HG03097 (cell line): Measurements from ENCODE around the gene ARMC5.
"Not testable (repeated sequence)": the region's sequence is repeated elsewhere in the genome, so short reads cannot be mapped to it uniquely, and the experiment has no call there.

Source experiments
- ATAC-seq: cut with Tn5 transposase; IDR thresholded peaks from one replicate; pipeline ENCODE4 v1.9.1; 2021; ENCODE audit not compliant: unreplicated experiment, low FRiP score

ARMC5 gene

DNA sequence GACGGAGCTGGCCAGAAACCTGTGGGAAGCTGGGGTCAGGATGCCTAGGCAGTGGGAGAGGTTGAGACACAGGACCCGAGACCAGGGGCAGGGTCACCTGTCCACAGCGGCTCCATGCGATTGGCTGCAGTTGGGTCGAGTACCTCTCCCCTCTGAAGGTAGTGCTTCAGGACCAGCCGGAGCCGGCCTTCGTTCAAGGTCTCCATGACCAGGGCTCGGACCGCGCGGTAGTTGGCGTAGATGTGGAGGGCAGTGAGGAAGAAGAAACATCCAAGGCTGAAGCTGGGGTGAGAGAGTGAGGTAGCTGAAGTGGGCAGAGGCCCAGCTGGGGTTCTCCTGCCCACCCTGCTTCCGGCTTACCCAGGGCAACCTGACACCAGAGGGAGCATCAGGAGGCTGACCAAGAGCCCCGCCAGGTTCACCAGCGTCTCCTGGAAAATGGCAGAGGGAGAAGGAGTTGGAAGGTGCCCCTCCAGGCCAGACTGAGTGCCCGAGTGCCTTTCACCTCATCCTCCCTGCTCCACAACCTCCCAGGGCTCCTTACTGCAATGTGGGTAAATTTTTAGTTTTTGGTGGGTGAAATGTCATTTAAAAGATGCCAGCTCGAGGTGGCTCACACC, 34.3 kb downstream of the ARMC5 start:
- ATAC-seq: no peak

DNA sequence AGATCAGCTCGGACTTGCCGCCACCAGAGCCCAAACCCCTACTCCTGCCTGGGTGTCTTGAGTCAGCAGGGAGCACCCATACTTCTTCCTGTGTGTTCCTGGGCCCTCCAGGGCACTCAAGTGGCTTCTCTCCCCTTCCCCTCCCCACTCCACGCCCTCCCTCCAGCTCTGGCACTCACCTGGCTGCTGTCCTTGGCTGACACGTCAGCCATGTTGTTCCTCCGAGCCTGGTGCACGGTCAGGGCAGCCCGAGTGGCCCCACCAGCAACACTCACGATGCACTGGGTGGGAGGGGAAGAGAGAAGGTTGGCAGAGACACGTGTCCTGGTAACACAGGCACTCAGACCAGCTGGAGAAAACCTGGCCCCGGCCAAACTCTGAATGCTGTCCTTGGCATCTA, 37.4 kb downstream of the ARMC5 start:
- ATAC-seq: no peak

DNA sequence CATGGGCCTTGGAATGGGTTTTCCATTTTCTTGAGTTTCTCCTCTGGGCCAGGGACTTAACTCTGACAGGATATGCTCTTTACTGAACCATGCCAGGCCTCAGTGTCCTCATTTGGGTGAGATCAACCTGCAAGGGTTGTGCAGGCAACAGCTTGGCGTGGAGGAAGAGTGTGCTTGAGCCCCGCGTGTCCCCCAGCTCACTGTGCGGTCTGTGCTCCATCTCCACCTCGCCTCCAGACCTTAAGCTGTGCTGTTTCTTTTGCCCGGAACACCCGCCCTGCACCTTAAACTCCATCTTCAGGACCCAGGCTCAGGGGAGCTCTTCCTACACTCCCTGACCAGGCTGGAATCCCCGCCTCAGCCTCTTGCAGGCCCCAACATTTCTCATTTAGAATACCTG, 39.2 kb downstream of the ARMC5 start:
- no peak for ATAC-seq

DNA sequence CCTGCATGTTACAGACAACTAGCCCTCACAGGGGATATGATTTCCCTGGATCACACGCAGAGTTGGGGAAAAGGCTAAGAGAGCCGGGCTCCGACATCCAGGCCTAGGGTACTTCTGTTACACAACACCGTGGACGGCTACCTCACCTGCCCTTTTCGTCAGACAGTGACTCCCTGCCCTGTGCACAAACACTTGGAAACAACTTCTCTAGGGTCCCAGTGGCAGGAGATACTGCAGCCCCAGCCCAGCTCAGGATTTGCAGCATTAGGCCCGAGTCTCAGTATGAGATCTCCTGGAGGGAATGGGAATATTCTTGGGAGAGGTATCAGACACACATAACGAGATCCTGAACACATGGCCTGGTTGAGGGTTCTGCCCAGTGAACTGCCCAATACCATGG, 40.6 kb downstream of the ARMC5 start:
- no peak for ATAC-seq

DNA sequence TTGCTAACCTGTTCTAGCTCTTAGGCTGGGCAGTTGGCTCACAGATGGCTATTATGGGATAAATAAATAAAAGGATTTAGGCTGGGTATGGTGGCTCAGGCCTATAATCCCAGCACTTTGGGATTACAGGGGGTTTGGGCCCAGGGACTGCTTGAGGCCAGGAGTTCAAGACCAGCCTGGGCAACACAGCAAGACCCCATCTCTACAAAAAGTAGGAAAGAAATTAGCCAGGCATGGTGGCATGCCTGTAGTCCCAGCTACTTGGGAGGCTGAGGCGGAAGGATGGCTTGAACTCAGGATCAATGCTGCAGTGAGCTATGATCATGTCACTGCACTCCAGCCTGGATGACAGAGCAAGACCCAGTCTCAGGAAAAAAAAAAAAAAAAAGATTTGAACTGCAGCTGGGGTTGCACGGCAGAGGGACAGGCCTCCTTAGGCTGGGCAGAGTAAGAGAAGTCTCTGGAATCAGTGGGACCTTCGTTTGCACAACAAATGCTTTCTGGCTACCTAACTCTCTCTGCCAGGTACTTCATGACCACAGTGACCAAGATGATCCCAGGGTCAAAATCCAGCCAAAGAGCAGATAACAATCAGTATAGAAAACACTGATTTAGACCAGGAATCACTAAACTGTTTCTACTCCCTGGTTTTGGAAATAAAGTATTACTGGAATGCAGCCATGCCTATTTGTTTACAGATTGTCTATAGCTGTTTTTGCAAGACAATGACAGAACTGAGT, 42.1 kb downstream of the ARMC5 start:
- ATAC-seq: no peak

DNA sequence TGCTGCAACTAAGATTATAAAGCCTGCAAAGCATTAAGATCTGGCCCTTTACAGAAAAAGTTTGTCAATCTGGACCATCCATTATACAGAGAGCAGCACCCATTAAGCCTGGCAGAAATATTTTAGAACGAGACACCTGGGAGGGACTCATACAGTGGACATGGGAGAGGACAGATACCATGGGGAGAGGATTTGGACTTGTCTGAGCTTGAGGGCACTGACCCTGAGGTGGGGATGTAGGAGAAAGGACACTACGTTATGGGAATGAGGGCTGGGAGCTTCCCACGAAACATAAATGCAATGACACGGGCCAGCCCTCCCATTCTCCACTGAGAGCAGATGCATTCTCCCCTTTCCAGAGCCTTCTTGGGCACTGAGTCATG, 42.7 kb downstream of the ARMC5 start:
- ATAC-seq: no peak

DNA sequence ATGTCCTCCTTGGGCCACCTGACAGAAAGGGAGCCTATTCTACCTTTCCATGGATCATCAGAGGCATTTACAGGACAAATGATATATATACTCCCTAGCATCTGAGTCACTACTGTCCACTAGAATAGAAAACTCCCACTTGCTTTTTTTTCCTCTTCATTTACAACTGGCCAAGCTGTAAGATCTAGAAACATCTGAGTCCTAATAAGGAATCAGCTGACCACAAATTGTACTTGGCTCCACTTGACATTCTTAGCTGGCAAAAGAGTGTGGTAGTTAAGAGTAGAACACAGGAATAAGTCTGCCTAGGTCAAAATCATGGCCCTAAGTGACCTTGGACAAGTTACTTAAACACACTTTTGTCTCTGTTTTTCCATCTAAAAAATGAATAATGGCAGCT, 43.7 kb downstream of the ARMC5 start:
- no peak for ATAC-seq

DNA sequence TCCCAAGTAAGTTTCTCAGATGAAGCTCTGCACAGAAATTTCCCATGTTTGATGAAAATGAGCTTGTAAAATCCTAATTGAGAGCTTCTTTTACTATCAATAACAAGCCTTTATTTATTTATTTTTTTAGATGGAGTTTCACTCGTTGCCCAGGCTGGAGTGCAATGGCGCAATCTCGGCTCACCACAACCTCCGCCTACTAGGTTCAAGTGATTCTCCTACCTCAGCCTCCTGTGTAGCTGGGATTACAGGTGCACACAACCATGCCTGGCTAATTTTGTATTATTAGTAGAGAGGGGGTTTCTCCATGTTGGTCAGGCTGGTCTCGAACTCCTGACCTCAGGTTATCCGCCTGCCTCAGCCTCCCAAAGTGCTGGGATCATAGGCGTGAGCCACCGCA, 44.3 kb downstream of the ARMC5 start:
- ATAC-seq: not testable (repeated sequence)

DNA sequence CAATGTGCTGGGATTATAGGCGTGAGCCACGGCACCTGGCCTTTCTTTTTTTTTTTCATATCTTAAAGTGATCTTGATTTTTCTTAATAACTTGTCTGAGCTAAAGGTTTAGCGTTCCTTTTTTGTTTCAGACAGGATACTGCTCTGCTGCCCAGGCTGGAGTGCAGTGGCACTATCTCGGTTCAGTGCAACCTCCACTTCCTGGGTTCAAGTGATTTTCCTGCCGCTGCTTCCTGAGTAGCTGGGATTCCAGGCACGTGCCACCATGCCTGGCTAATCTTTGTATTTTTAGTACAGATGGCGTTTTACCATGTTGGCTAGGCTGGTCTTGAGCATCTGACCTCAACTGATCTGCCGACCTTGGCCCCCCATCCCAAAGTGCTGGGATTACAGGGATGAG, 44.9 kb downstream of the ARMC5 start:
- ATAC-seq: no peak

DNA sequence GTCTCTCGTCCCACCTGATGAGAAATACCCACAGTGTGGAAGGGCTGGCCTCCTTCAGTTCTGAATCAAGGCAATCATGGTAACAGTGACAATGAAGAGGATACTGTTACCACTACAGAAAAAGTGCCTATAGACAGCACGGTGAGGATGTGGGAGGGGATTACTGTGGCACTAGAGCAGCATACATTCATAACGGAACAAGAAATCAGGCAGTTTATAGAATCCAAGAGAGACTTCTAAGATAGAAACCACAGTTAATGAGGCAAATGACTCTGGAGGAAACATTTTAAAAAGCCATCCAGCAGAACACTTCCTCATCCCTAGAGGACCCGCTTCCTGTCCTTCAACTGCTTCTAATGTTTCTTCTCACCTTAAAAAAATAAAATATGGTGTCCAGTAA, 46.2 kb downstream of the ARMC5 start:
- ATAC-seq: no peak

DNA sequence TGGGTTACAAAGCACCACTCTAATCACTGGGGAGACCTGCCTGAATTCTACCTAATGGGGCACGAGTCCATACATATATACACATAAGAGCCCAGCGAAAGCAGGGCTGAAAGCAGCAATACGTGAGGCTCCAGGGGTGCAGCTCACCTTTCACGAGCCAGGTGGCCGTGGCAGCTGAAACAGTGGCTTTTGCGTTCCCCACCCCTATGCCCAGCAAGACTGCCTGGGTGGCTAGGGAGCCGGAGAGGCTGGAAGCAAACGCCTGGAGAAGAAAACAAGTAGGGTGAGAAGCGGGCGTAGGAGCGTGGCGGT, 48.3 kb downstream of the ARMC5 start:
- ATAC-seq: peak; percentile 20

DNA sequence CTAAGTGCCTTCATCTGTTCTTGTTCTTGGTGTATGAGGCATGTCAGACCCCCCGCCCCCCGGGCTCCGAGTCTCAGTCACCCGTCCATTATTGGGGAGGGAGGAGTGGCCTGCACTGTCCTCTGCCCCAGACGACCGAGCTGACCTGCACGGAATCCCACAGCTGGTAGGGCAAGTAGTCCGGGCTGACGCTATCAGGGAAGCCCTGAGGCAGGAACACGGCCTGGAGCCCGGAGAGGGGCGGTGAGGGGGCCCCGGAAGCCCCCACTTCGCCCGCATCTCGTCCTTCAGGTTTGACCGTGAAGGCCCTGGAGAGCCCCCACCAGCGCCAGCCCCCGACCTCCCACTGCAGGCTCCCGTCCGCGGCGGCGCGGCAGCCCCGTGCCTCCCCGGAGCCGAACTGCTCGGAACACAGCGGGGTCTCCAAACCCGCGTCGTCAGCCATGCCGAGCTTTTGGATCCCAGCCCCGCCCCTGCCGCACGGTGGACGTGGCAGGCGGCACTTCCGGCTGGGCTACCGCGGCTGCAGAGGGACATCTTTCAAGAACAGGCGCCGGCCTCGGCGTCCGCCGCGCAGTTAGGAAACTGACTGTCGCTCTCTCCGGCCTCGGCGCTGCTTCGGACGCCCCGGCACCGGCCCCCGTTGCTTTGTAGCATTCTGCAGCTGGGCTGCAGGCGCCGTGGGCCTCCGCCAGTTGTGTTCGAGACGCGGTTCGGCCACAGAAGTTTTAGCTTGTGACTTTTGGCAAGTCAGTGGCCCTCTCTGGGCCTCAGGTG, 48.8 kb downstream of the ARMC5 start, which contains the start of gene RUSF1:
Gene RUSF1, minus strand, starts transcription at position 463 of the 777 bp plus-strand sequence. Its CDS starts 18 bp downstream, at position 445.
- peak; percentile 86 for ATAC-seq

DNA sequence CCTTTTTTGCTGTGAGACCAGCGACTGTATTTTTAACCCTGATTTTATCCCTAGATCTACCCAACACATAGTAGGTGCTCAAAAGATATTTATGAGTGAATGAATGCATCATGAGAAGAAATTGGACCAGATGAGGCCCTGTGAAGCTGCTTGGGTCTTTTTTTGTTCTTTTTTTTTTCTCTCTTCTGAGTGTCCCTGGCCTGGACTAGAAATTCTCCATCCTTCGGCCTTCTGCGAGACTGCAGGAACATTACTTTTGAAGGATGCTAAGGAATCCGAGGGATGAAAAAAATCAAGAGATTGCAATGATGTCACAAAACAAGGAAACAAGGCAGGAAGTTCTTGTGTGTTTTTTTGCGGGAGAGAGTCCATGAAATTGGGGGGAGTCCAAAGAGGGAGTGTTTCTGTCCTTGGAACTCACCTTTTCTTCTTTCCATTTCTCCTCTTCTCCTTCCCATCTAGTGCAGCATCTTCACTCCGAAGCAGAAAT, 49.5 kb downstream of the ARMC5 start:
- ATAC-seq: peak; percentile 4

DNA sequence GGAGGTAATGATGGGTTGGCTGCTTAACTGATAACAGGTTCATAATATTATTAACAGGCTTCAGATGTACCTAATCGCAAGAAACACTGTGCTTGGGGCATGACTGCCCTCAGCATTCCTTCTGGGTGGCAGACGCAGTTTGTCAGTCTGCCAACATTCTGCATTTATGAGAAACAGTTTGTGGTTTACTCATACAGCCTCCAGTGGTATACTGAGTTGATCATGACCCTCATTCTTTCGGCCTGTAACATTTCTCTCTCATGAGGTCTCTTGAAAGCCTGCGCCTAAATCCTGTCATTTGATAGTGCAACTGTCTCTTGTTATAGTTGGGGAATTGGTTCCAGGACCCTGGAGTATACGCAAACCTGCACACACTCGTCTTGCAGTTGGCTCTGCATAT, 53.8 kb downstream of the ARMC5 start:
- ATAC-seq: no peak

DNA sequence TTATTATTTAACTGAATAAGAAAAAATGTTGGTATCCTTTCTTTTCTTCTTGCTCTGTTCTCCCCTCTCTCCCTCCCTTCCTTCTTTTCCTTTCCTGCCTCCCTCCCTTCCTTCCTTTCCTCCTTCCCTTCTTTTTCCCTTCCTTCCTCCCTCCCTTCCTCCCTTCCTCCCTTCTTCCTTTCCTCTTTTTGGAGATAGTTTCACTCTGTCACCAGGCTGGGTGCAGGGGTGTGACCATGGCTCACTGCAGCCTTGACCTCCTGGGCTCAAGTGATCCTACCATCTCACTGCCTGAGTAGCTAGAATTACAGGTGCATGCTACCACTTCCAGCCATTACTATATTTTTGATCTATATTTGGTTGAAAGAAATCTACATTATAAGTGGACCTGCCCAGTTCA, 54.6 kb downstream of the ARMC5 start:
- ATAC-seq: no peak
